ENCODE results near the gene AMZ2. TPM values are rescaled to one million over a fixed set of nuclear protein-coding genes. Genes with fewer than 3 reads are reported as not detected.

The AMZ2 gene
- total and polyA plus RNA-seq, 4 donors: 27.1 to 55.2 (median 44.9) TPM

DNA sequence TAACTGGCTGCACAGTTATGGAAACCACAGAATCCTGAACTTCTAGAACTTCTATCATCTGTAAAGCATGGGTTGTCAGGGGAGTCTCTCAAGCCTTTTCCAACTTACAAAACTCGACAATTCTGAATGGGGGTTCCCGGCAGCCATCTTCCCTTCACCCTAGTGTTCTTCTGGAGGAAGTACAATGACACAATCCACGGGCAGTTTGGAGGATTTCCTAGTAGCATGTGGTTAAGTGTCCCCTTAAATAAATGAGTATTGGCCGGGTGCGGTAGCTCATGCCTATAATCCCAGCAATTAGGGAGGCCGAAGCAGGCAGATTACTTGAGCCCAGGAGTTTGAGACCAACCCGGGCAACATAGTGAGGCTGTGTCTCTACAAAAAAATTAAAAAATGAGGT, 41.0 kb downstream of the AMZ2 start:
- Histone ChIP-seq H3K4me3 (no peak overlapping the region), H3K27ac (ENCODE audit: low read depth in 1 of 2, low read length in 1 of 2) (no peak overlapping the region), H3K4me1 (ENCODE audit: control insufficient read depth in 5 of 5, insufficient read depth in 5 of 5, low read length in 5 of 5) (peaks cover 0 to 22% (median 8%) of the 10 kb centered on the region in 5 donors), H3K9ac (ENCODE audit: insufficient read depth in 1 of 2, low read length in 2 of 2) (no peak overlapping the region), H3K9me3 (ENCODE audit: control insufficient read depth in 4 of 4, insufficient read depth in 3 of 4, low read length in 3 of 4) (no peaks in the 10 kb centered on the region), H3K27me3 (ENCODE audit: control insufficient read depth in 3 of 3, insufficient read depth in 3 of 3, low read length in 2 of 3) (peaks cover 0 to 36% (median 28%) of the 10 kb centered on the region in 3 donors), H3K36me3 (ENCODE audit: control insufficient read depth in 4 of 4, insufficient read depth in 4 of 4, low read length in 4 of 4) (no peaks in the 10 kb centered on the region)
- TF ChIP-seq, protein P1, sequence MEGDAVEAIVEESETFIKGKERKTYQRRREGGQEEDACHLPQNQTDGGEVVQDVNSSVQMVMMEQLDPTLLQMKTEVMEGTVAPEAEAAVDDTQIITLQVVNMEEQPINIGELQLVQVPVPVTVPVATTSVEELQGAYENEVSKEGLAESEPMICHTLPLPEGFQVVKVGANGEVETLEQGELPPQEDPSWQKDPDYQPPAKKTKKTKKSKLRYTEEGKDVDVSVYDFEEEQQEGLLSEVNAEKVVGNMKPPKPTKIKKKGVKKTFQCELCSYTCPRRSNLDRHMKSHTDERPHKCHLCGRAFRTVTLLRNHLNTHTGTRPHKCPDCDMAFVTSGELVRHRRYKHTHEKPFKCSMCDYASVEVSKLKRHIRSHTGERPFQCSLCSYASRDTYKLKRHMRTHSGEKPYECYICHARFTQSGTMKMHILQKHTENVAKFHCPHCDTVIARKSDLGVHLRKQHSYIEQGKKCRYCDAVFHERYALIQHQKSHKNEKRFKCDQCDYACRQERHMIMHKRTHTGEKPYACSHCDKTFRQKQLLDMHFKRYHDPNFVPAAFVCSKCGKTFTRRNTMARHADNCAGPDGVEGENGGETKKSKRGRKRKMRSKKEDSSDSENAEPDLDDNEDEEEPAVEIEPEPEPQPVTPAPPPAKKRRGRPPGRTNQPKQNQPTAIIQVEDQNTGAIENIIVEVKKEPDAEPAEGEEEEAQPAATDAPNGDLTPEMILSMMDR (IDR thresholded peaks at IDR 0.05; ENCODE audit: control extremely low read depth, extremely low read depth): no peak
- DNase-seq: peak in 1 of 3 donors; percentile 5
- ATAC-seq (ENCODE audit: insufficient read depth, low FRiP score): no peak
- 42 to 67% methylated on average over 7 of the region's 7 CpGs for WGBS, 2 donors

DNA sequence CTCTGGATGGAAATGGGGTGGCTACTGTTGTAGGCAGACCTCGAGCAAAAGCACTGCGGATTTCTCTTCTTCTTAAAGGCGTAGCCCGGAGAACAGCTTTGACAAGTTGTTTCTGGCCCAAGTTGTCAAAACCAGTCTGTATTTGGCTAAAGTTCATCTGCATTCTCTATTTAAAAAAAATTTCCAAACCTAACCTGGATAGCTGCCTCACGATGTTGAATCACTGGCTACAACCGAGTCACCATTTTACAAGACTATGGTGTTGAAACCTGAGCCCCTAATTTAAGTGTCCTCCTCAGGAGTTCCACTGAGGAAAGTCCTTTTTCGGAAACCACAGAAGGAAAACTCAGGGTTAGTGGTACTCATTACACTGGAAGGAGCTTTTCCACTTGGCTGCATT, 41.6 kb downstream of the AMZ2 start:
- H3K27ac ChIP-seq (ENCODE audit: low read depth in 1 of 2, low read length in 1 of 2): no peak overlapping the region
- no peaks in the 10 kb centered on the region for H3K9me3 ChIP-seq (ENCODE audit: control insufficient read depth in 4 of 4, insufficient read depth in 3 of 4, low read length in 3 of 4)
- H3K9ac ChIP-seq (ENCODE audit: insufficient read depth in 1 of 2, low read length in 2 of 2): no peak overlapping the region
- TF ChIP-seq, protein P1 (IDR thresholded peaks at IDR 0.05; ENCODE audit: control extremely low read depth, extremely low read depth): no peak
- ATAC-seq (ENCODE audit: insufficient read depth, low FRiP score) (no peak), DNase-seq (no peak)
- 77 to 84% methylated on average over 7 of the region's 7 CpGs for WGBS, 2 donors
- H3K4me3 ChIP-seq: no peak overlapping the region
- peaks cover 0 to 41% (median 33%) of the 10 kb centered on the region in 3 donors for H3K27me3 ChIP-seq (ENCODE audit: control insufficient read depth in 3 of 3, insufficient read depth in 3 of 3, low read length in 2 of 3)
- H3K4me1 ChIP-seq (ENCODE audit: control insufficient read depth in 5 of 5, insufficient read depth in 5 of 5, low read length in 5 of 5): peaks cover 0 to 22% (median 8%) of the 10 kb centered on the region in 5 donors
- no peaks in the 10 kb centered on the region for H3K36me3 ChIP-seq (ENCODE audit: control insufficient read depth in 4 of 4, insufficient read depth in 4 of 4, low read length in 4 of 4)

DNA sequence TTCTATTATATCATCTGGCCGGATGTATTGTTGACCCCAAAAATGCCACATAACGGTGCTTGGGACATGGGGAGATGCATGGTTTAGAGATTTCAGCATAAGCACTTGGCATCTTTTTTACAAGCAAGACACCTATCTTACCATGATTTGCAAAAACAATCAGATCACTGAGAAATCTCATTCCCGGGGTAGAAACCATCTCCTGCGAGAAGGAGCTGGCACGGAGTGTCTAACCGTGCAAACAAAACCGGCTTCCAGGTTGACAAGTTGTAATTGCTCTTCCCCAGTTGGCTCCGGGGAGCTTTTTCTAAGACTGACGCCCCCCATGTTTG, 42.1 kb downstream of the AMZ2 start:
- Histone ChIP-seq H3K27me3 (ENCODE audit: control insufficient read depth in 3 of 3, insufficient read depth in 3 of 3, low read length in 2 of 3) (peaks cover 0 to 44% (median 37%) of the 10 kb centered on the region in 3 donors), H3K36me3 (ENCODE audit: control insufficient read depth in 4 of 4, insufficient read depth in 4 of 4, low read length in 4 of 4) (no peaks in the 10 kb centered on the region), H3K4me3 (no peak overlapping the region), H3K9ac (ENCODE audit: insufficient read depth in 1 of 2, low read length in 2 of 2) (no peak overlapping the region), H3K27ac (ENCODE audit: low read depth in 1 of 2, low read length in 1 of 2) (peak overlapping the region in 1 of 2 donors; percentile 88), H3K9me3 (ENCODE audit: control insufficient read depth in 4 of 4, insufficient read depth in 3 of 4, low read length in 3 of 4) (no peaks in the 10 kb centered on the region), H3K4me1 (ENCODE audit: control insufficient read depth in 5 of 5, insufficient read depth in 5 of 5, low read length in 5 of 5) (peaks cover 0 to 22% (median 8%) of the 10 kb centered on the region in 5 donors)
- 7 to 10% methylated on average over 9 of the region's 9 CpGs for WGBS, 2 donors
- DNase-seq: peak in 2 of 3 donors; percentile 14 to 19
- ATAC-seq (ENCODE audit: insufficient read depth, low FRiP score): no peak
- TF ChIP-seq, protein P1 (IDR thresholded peaks at IDR 0.05; ENCODE audit: control extremely low read depth, extremely low read depth): no peak
